ENCODE results near the gene EHBP1L1. TPM values are rescaled to one million over a fixed set of nuclear protein-coding genes. Genes with fewer than 3 reads are reported as not detected.

The EHBP1L1 gene
- total RNA-seq, 2 experiments from 2014 or later = 118 to 120 TPM

DNA sequence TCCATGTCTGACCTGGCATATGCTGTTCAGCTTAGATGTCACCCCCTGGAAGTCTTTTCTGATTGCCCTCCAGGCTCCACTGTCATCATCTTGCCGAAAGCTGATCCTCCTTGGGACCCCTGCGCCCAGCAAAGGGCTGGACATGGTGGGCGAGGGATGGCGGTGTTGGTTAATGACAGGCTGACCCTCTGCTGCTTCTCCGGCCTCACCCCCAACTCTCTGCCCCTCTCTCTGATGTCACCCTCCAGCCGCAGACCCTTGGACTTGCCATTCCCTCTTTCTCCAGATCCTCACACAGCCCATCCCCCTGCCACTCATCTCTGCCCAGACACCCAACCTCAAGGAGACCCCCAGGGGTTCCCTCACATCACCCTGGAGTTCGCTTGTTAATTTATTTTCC is 2.3 kb downstream of the EHBP1L1 start:
- POLR2A ChIA-PET = interaction anchor here (1.2 to 4.9 kb wide), 2 partner anchors 10 to 78 kb away, joined by 3 to 107 read pairs; no protein-coding TSS in a partner anchor
- peak overlapping the region; percentile 57 for H3K27ac Mint-ChIP-seq
- no peaks in the 10 kb centered on the region for H3K9me3 Mint-ChIP-seq
- no peaks in the 10 kb centered on the region for H3K27me3 Mint-ChIP-seq
- peaks cover 36% of the 10 kb centered on the region for H3K4me1 Mint-ChIP-seq
- peak overlapping the region; percentile 88 for H3K4me3 Mint-ChIP-seq
- DNase-seq = no peak
- H3K36me3 Mint-ChIP-seq = peaks cover 14% of the 10 kb centered on the region
- no peak for ATAC-seq (ENCODE audit: low read depth)

- DNase-seq (no peak), ATAC-seq (ENCODE audit: low read depth) (no peak)
- Mint-ChIP-seq H3K36me3 (peaks cover 14% of the 10 kb centered on the region), H3K4me3 (peak overlapping the region; percentile 88), H3K27me3 (no peaks in the 10 kb centered on the region), H3K4me1 (peaks cover 32% of the 10 kb centered on the region), H3K27ac (peak overlapping the region; percentile 57), H3K9me3 (no peaks in the 10 kb centered on the region)
- POLR2A ChIA-PET = interaction anchor here (4.9 kb wide), 1 partner anchor 10 kb away, joined by 107 read pairs; no protein-coding TSS in a partner anchor
These were observed 2.8 kb downstream of the EHBP1L1 start for GRCh38 chr11:65578667-65579066.

- Mint-ChIP-seq H3K9me3 (no peaks in the 10 kb centered on the region), H3K27me3 (no peaks in the 10 kb centered on the region), H3K36me3 (peaks cover 15% of the 10 kb centered on the region), H3K4me1 (peaks cover 31% of the 10 kb centered on the region), H3K27ac (no peak overlapping the region), H3K4me3 (no peak overlapping the region)
- ATAC-seq (ENCODE audit: low read depth) (no peak), DNase-seq (no peak)
- POLR2A ChIA-PET = interaction anchor here (4.9 kb wide), 1 partner anchor 9 kb away, joined by 107 read pairs; no protein-coding TSS in a partner anchor
These were observed 3.4 kb downstream of the EHBP1L1 start for GRCh38 chr11:65579291-65579690.

GRCh38 chr11:65580031-65580692 is 4.3 kb downstream of the EHBP1L1 start:
- H3K27me3 Mint-ChIP-seq = no peaks in the 10 kb centered on the region
- ATAC-seq (ENCODE audit: low read depth) = no peak
- H3K36me3 Mint-ChIP-seq = peaks cover 16% of the 10 kb centered on the region
- no peaks in the 10 kb centered on the region for H3K9me3 Mint-ChIP-seq
- H3K4me3 Mint-ChIP-seq = no peak overlapping the region
- peaks cover 26% of the 10 kb centered on the region for H3K4me1 Mint-ChIP-seq
- no peak overlapping the region for H3K27ac Mint-ChIP-seq
- POLR2A ChIA-PET = interaction anchor here (0.7 kb wide), 1 partner anchor 8 kb away, joined by 4 read pairs; no protein-coding TSS in a partner anchor
- no peak for DNase-seq

DNA sequence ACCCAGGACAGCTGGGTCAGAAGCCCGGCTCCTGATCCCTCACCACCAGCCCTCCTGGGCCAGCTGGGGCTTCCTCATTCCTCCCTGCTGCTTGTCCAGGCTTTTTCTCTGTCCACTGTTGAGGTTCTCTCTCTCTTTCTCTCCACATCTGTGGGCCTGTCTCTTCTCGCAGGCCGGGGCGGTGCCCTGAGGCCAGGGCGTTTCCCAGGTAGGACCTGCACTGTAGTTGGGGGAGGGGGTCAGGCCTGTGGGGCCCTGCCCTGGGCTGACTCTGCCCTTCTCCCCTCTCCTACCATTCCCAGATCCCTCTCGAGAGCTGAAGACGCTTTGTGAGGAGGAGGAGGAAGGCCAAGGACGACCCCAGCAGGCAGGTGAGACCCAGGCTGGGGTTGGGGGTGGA is 4.9 kb downstream of the EHBP1L1 start:
- POLR2A ChIA-PET = no interaction called here
- DNase-seq (no peak), ATAC-seq (ENCODE audit: low read depth) (no peak)
- no peak overlapping the region for H3K27ac Mint-ChIP-seq
- H3K4me3 Mint-ChIP-seq = no peak overlapping the region
- no peaks in the 10 kb centered on the region for H3K27me3 Mint-ChIP-seq
- peaks cover 21% of the 10 kb centered on the region for H3K4me1 Mint-ChIP-seq
- H3K36me3 Mint-ChIP-seq = peaks cover 16% of the 10 kb centered on the region
- no peaks in the 10 kb centered on the region for H3K9me3 Mint-ChIP-seq

DNA sequence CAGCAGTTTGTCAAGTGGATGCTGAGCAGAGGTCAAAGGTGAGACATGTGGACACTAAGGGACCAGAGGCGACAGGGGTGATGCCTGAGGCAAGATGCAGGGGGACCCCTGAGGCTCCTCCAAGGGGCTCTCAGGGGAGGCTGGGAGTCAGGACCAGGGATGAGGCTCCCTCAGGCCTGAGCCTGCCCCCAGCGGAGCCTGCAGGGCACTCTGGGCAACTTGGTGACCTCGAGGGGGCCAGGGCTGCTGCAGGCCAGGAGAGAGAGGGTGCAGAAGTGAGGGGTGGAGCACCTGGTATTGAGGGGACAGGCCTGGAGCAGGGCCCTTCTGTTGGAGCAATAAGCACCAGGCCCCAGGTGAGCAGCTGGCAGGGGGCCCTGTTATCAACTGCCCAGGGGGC is 6.1 kb downstream of the EHBP1L1 start:
- H3K4me1 Mint-ChIP-seq = peaks cover 26% of the 10 kb centered on the region
- H3K27me3 Mint-ChIP-seq = no peaks in the 10 kb centered on the region
- DNase-seq (no peak), ATAC-seq (ENCODE audit: low read depth) (no peak)
- H3K4me3 Mint-ChIP-seq = no peak overlapping the region
- H3K36me3 Mint-ChIP-seq = peaks cover 18% of the 10 kb centered on the region
- H3K9me3 Mint-ChIP-seq = no peaks in the 10 kb centered on the region
- H3K27ac Mint-ChIP-seq = peak overlapping the region; percentile 23
- POLR2A ChIA-PET = interaction anchor here (0.7 kb wide), 1 partner anchor 42 kb away, joined by 3 read pairs; no protein-coding TSS in a partner anchor

- peak overlapping the region; percentile 24 for H3K27ac Mint-ChIP-seq
- peaks cover 14% of the 10 kb centered on the region for H3K36me3 Mint-ChIP-seq
- H3K4me3 Mint-ChIP-seq = no peak overlapping the region
These were observed 7.7 kb downstream of the EHBP1L1 start for GRCh38 chr11:65583589-65583988.

DNA sequence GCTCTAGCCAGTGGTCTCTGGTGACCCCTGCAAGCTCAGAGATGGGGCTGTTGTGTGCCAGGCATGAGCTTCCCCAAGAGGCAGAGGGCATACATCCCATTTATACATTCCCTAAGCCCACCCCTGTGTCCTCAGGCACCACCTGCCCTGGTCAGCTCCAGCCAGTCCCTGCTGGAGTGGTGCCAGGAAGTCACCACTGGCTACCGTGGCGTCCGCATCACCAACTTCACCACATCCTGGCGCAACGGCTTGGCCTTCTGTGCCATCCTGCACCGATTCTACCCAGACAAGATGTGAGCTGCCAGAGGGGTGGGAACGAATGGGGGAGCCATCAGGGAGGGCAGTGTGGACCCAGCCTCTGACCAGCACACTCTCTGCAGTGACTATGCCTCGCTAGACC is 8.3 kb downstream of the EHBP1L1 start:
- POLR2A ChIA-PET = interaction anchor here (0.8 kb wide), 1 partner anchor 8 kb away, joined by 4 read pairs; the partner anchor contains the start of gene EHBP1L1

More at GRCh38 chr11:65583589-65583988, 7.7 kb downstream of the EHBP1L1 start:
- POLR2A ChIA-PET = interaction anchor here (0.8 kb wide), 1 partner anchor 8 kb away, joined by 4 read pairs; the partner anchor contains the start of gene EHBP1L1
- no peaks in the 10 kb centered on the region for H3K9me3 Mint-ChIP-seq
- no peak for ATAC-seq (ENCODE audit: low read depth)
- H3K27me3 Mint-ChIP-seq = no peaks in the 10 kb centered on the region
- DNase-seq = no peak
- peaks cover 30% of the 10 kb centered on the region for H3K4me1 Mint-ChIP-seq

GRCh38 chr11:65584723-65585171 is 8.9 kb downstream of the EHBP1L1 start:
- Mint-ChIP-seq H3K4me1 (peaks cover 36% of the 10 kb centered on the region), H3K4me3 (no peak overlapping the region), H3K27me3 (no peaks in the 10 kb centered on the region), H3K36me3 (peaks cover 15% of the 10 kb centered on the region), H3K27ac (no peak overlapping the region), H3K9me3 (no peaks in the 10 kb centered on the region)
- DNase-seq (no peak), ATAC-seq (ENCODE audit: low read depth) (no peak)
- POLR2A ChIA-PET = interaction anchor here (8.3 kb wide), 1 partner anchor 8 kb away, joined by 107 read pairs; the partner anchor contains the start of gene EHBP1L1

More for the DNA sequence above, 8.3 kb downstream of the EHBP1L1 start:
- H3K4me1 Mint-ChIP-seq = peaks cover 34% of the 10 kb centered on the region
- peak overlapping the region; percentile 51 for H3K27ac Mint-ChIP-seq
- DNase-seq = no peak
- H3K36me3 Mint-ChIP-seq = peaks cover 15% of the 10 kb centered on the region
- no peak for ATAC-seq (ENCODE audit: low read depth)
- H3K4me3 Mint-ChIP-seq = no peak overlapping the region
- H3K9me3 Mint-ChIP-seq = no peaks in the 10 kb centered on the region
- H3K27me3 Mint-ChIP-seq = no peaks in the 10 kb centered on the region

DNA sequence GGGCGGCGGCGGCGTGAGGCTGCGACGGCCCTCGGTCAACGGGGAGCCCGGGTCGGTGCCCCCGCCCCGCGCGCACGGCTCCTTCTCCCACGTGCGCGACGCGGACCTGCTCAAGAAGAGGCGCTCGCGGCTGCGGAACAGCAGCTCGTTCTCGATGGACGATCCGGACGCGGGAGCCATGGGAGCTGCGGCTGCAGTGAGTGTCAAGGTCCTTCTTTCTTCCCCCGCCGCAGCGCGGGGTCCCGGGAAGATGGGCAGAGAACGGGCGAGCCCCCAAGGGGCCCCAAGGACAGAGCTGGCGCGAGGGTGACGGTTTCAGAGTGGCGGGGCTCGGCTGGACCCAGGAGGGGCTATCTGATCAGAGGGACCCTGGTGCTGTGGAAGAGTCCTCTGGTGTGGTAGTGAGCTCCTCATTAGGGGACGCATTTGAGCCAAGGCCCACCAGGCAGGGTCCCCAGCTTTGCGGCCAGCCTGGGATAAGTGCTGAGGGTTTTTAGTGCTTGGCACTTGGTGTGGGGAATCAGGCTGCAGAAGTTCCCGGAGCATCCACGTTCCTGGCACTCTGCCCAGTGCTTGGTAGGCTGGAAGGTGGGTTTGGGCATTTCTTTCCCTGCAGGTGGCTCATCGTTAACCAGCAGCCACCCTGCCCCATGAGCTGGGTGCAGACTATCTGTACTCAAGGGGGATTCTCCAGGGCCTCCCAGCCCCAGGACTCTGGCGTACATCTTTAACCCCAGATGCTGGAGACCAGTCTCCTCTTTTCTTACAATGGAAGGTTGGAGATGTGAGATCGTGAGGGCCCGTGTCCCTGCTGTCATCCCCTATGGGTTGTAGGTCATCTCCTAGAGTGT is 9.8 kb downstream of the EHBP1L1 start:
- ATAC-seq (ENCODE audit: low read depth) (no peak), DNase-seq (no peak)
- H3K27me3 Mint-ChIP-seq = no peaks in the 10 kb centered on the region
- H3K4me1 Mint-ChIP-seq = peaks cover 36% of the 10 kb centered on the region
- H3K9me3 Mint-ChIP-seq = no peaks in the 10 kb centered on the region
- peaks cover 15% of the 10 kb centered on the region for H3K36me3 Mint-ChIP-seq
- H3K27ac Mint-ChIP-seq = peak overlapping the region; percentile 37
- no peak overlapping the region for H3K4me3 Mint-ChIP-seq
- POLR2A ChIA-PET = interaction anchor here (0.9 to 8.3 kb wide), 3 partner anchors 9 to 45 kb away, joined by 3 to 107 read pairs (median 52); partner anchors contain the start of genes EHBP1L1, FAM89B and ZNRD2

DNA sequence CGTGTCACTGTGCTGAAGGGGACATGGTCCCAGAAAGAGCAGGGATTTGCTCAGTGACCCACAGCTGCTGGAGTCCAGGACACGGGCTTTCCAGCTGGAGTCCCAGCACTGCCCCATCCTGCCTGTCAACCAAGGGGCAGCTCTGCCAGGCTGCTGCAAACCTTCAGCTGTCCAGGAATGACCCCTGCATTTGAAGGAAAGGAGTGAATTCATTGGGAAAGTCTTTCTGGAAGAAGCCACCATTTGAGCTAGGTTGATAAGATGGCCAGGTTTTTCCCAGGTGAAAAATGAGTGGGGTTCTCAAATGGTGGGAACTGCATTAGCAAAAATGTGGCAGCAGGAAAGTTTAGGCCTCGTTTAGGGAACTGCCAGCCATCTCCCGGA is 10.4 kb downstream of the EHBP1L1 start:
- ATAC-seq (ENCODE audit: low read depth) = no peak
- Mint-ChIP-seq H3K36me3 (peaks cover 14% of the 10 kb centered on the region), H3K4me3 (no peak overlapping the region)

GRCh38 chr11:65586676-65587075 is 10.8 kb downstream of the EHBP1L1 start:
- H3K9me3 Mint-ChIP-seq = no peaks in the 10 kb centered on the region
- POLR2A ChIA-PET = interaction anchor here (0.7 to 8.3 kb wide), 5 partner anchors 10 to 101 kb away, joined by 3 to 107 read pairs (median 4); partner anchors contain the start of genes EHBP1L1, FAM89B and ZNRD2
- no peak overlapping the region for H3K4me3 Mint-ChIP-seq
- ATAC-seq (ENCODE audit: low read depth) = no peak
- peaks cover 13% of the 10 kb centered on the region for H3K36me3 Mint-ChIP-seq
- H3K27me3 Mint-ChIP-seq = no peaks in the 10 kb centered on the region
- H3K27ac Mint-ChIP-seq = peak overlapping the region; percentile 49
- H3K4me1 Mint-ChIP-seq = peaks cover 35% of the 10 kb centered on the region
- DNase-seq = no peak

More for the DNA sequence above, 10.4 kb downstream of the EHBP1L1 start:
- H3K27ac Mint-ChIP-seq = peak overlapping the region; percentile 49
- no peak for DNase-seq
- POLR2A ChIA-PET = interaction anchor here (0.9 to 8.3 kb wide), 3 partner anchors 9 to 46 kb away, joined by 3 to 107 read pairs (median 52); partner anchors contain the start of genes EHBP1L1, FAM89B and ZNRD2
- H3K27me3 Mint-ChIP-seq = no peaks in the 10 kb centered on the region
- no peaks in the 10 kb centered on the region for H3K9me3 Mint-ChIP-seq
- H3K4me1 Mint-ChIP-seq = peaks cover 35% of the 10 kb centered on the region

All from activated naive CD8-positive, alpha-beta T cell treated with anti-CD3 and anti-CD28 coated beads, Interleukin-2, amount 10 ng/mL, durations not matched to agents 7 days and 5 days (primary cell).